Activated gamma-delta T cell treated with Interleukin-2 at 50 U/mL for 16 hours (primary cell): ENCODE data around the gene PSMA5.
"Not testable (repeated sequence)": the region's sequence is repeated elsewhere in the genome, so short reads cannot be mapped to it uniquely, and the experiment has no call there.

ENCODE experiments used
- DNase-seq: peaks from one replicate; pipeline ENCODE4 v3.0.0-alpha.2; 2020

The PSMA5 gene

GRCh38 chr1:109426281-109427170 lies at the start of gene PSMA5:
Gene PSMA5 (minus strand): TSS chr1:109426448. CDS start chr1:109426330, 118 bp downstream.
- peak; percentile 94 for DNase-seq

- DNase-seq: no peak
Observed at GRCh38 chr1:109475261-109475660, 49.0 kb upstream of the PSMA5 start.

GRCh38 chr1:109474697-109475096 lies 48.4 kb upstream of the PSMA5 start:
- DNase-seq: no peak

GRCh38 chr1:109473284-109474057 lies 47.2 kb upstream of the PSMA5 start:
- DNase-seq: not testable (repeated sequence)

GRCh38 chr1:109472779-109473178 lies 46.5 kb upstream of the PSMA5 start:
- no peak for DNase-seq

GRCh38 chr1:109470245-109470644 lies 44.0 kb upstream of the PSMA5 start:
- DNase-seq: no peak

GRCh38 chr1:109468903-109469302 lies 42.7 kb upstream of the PSMA5 start:
- DNase-seq: no peak

GRCh38 chr1:109468061-109468460 lies 41.8 kb upstream of the PSMA5 start:
- DNase-seq: no peak

- no peak for DNase-seq
Observed at GRCh38 chr1:109467301-109467777, 41.1 kb upstream of the PSMA5 start.

- no peak for DNase-seq
Observed at GRCh38 chr1:109466452-109467300, 40.4 kb upstream of the PSMA5 start, which contains the start of gene SYPL2. Gene SYPL2 (plus strand): TSS chr1:109466546. CDS start chr1:109466844, 298 bp downstream.

GRCh38 chr1:109466125-109466451 lies 39.8 kb upstream of the PSMA5 start:
- no peak for DNase-seq

GRCh38 chr1:109457819-109458218 lies 31.6 kb upstream of the PSMA5 start:
- no peak for DNase-seq

- DNase-seq: no peak
Observed at GRCh38 chr1:109454497-109455133, 28.4 kb upstream of the PSMA5 start.

- no peak for DNase-seq
Observed at GRCh38 chr1:109447524-109447923, 21.3 kb upstream of the PSMA5 start.

GRCh38 chr1:109445949-109446695 lies 19.9 kb upstream of the PSMA5 start:
- DNase-seq: not testable (repeated sequence)

- DNase-seq: no peak
Observed at GRCh38 chr1:109444346-109444745, 18.1 kb upstream of the PSMA5 start.

- no peak for DNase-seq
Observed at GRCh38 chr1:109443476-109443875, 17.2 kb upstream of the PSMA5 start.

- no peak for DNase-seq
Observed at GRCh38 chr1:109441069-109441468, 14.8 kb upstream of the PSMA5 start.

- DNase-seq: no peak
Observed at GRCh38 chr1:109438798-109439297, 12.6 kb upstream of the PSMA5 start.

GRCh38 chr1:109434484-109434883 lies 8.2 kb upstream of the PSMA5 start:
- no peak for DNase-seq

GRCh38 chr1:109433322-109433721 lies 7.1 kb upstream of the PSMA5 start:
- DNase-seq: no peak
